Keratinocyte (primary cell): Measurements from ENCODE around the gene MEAF6. TPM values are rescaled to one million over a fixed set of nuclear protein-coding genes. Genes with fewer than 3 reads are reported as not detected.
"Not testable (repeated sequence)": the region's sequence is repeated elsewhere in the genome, so short reads cannot be mapped to it uniquely, and the experiment has no call there.

ENCODE experiments used
- DNase-seq: peaks from one replicate; pipeline ENCODE4 v3.0.0-alpha.2; 2011; ENCODE audit warnings: low read depth, missing footprints, low spot score
- FAIRE-seq: peaks from 2 replicates; lab custom pipeline; 2011; peaks lifted over from hg19 to GRCh38; lab: Jason Lieb, UNC
- H2AFZ ChIP-seq: 2 replicates; pipeline ENCODE4 v1.6.0; 2012; ENCODE audit warnings: low read length, control low read depth, inconsistent platforms; ENCODE audit not compliant: control insufficient read depth
- H3K27ac ChIP-seq: 2 replicates; pipeline ENCODE4 v1.5.1; 2011; ENCODE audit warnings: low read length; ENCODE audit not compliant: control insufficient read depth, insufficient read depth
- H3K27me3 ChIP-seq: 3 replicates; pipeline ENCODE4 v1.6.0; 2011; ENCODE audit warnings: low read length; ENCODE audit not compliant: control insufficient read depth, insufficient read depth; ENCODE audit errors: extremely low read depth
- H3K36me3 ChIP-seq, 2 experiments: 2 replicates in 1 of 2; 3 replicates in 1 of 2; pipeline ENCODE4 v1.5.1; 2011; ENCODE audit warnings: low read length in 2 of 2, mild to moderate bottlenecking in 1 of 2; ENCODE audit not compliant: control insufficient read depth in 2 of 2, insufficient read depth in 2 of 2; ENCODE audit errors: extremely low read depth in 1 of 2
- H3K4me1 ChIP-seq: 3 replicates; pipeline ENCODE4 v1.5.1; 2011; ENCODE audit warnings: low read length; ENCODE audit not compliant: control insufficient read depth, insufficient read depth; ENCODE audit errors: extremely low read depth
- H3K4me2 ChIP-seq: 3 replicates; pipeline ENCODE4 v1.6.0; 2011; ENCODE audit warnings: low read depth, low read length; ENCODE audit not compliant: control insufficient read depth, insufficient read depth; ENCODE audit errors: extremely low read depth
- H3K4me3 ChIP-seq, 3 experiments: fragments of 200-600 bp in 1 of 3; sonication (generic) in 1 of 3; 2 replicates in 2 of 3; 3 replicates in 1 of 3; pipeline ENCODE4 v1.5.1; 2011 to 2016; ENCODE audit warnings: low read length in 3 of 3, mild to moderate bottlenecking in 3 of 3, control low read depth in 2 of 3, inconsistent platforms in 1 of 3, low read depth in 1 of 3, mixed read lengths in 1 of 3, mixed run types in 1 of 3, moderate library complexity in 1 of 3; ENCODE audit not compliant: control insufficient read depth in 2 of 3, insufficient read depth in 2 of 3; ENCODE audit errors: extremely low read depth in 1 of 3
- H3K79me2 ChIP-seq: 2 replicates; pipeline ENCODE4 v1.6.0; 2012; ENCODE audit warnings: low read length; ENCODE audit not compliant: control insufficient read depth, insufficient read depth
- H3K9ac ChIP-seq: 3 replicates; pipeline ENCODE4 v1.6.0; 2011; ENCODE audit warnings: low read length; ENCODE audit not compliant: control insufficient read depth, insufficient read depth; ENCODE audit errors: extremely low read depth
- H3K9me1 ChIP-seq: 3 replicates; pipeline ENCODE4 v1.6.0; 2011; ENCODE audit warnings: low read length; ENCODE audit not compliant: control insufficient read depth, insufficient read depth; ENCODE audit errors: extremely low read depth
- H3K9me3 ChIP-seq: 2 replicates; pipeline ENCODE4 v1.5.1; 2012; ENCODE audit warnings: low read depth, low read length; ENCODE audit not compliant: control insufficient read depth
- H4K20me1 ChIP-seq: 3 replicates; pipeline ENCODE4 v1.6.0; 2011; ENCODE audit warnings: low read length; ENCODE audit not compliant: control insufficient read depth, insufficient read depth; ENCODE audit errors: extremely low read depth
- CTCF ChIP-seq, 3 experiments: IDR thresholded peaks in 1 of 3; conservative IDR thresholded peaks in 1 of 3; optimal IDR thresholded peaks in 1 of 3; 2 replicates in 2 of 3; 3 replicates in 1 of 3; pipeline versions ENCODE3 to v1.5.1; 2011; ENCODE audit warnings: low read length in 3 of 3, mild to moderate bottlenecking in 3 of 3, moderate library complexity in 2 of 3, control low read depth in 1 of 3, inconsistent platforms in 1 of 3; ENCODE audit not compliant: insufficient read depth in 2 of 3; ENCODE audit errors: extremely low read depth in 1 of 3
- EZH2 ChIP-seq: IDR thresholded peaks from one replicate; pipeline ENCODE4 v1.6.1; 2012; ENCODE audit warnings: inconsistent platforms, mild to moderate bottlenecking, low read length, moderate library complexity
- dilution Hi-C: fragments of 300-500 bp; cut with MboI; formaldehyde crosslinking; loops from one replicate; pipeline ENCODE4 v1.7.0; 2020; ENCODE audit warnings: low sequenced_read_pairs; ENCODE audit not compliant: extremely low pct_ligation_motif_present
- polyA plus RNA-seq, 5 experiments: library from polyadenylated mRNA; depleted of rRNA in 3 of 5; stranded (reverse) in 3 of 5; stranded (forward) in 1 of 5; unstranded in 1 of 5; fragments of >200 nt; gene quantifications; 1 replicate in 1 of 5; 2 replicates in 3 of 5; 3 replicates in 1 of 5; pipeline versions ENCODE4 v1.2.1 to v1.2.3, GENCODE V29; 2011 to 2012; ENCODE audit warnings: missing spikeins in 2 of 5, low read depth in 1 of 5, low replicate concordance in 1 of 5

MEAF6 gene
- polyA plus RNA-seq, 1 donor (not counting 4 experiments of a cell fraction or from before 2014, with no cell fraction given), result 51.9 TPM

DNA sequence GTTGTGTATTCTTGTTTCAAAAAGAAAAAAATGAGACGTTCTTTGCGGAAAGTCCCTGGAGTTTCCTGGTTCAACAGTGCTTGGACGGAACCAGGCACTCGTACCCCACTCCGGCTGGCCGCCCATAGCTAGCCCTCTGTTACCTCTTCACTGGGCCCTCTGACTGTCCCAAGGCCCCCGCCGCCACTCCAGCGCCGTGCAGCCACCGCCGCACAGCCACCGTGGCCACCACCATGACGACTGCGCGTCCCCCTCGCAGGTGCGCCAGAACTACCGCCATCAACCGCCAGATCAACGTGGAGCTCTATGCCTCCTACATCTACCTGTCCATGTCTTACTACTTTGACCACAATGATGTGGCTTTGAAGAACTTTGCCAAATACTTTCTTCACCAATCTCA lies 30.0 kb upstream of the MEAF6 start:
- peaks cover 17 to 33% of the 10 kb centered on the region in 2 experiments for H3K36me3 ChIP-seq
- dilution Hi-C loops, result no loop called here
- H4K20me1 ChIP-seq, result no peaks in the 10 kb centered on the region
- DNase-seq (no peak), FAIRE-seq (no peak)
- H3K79me2 ChIP-seq, result peaks cover 10% of the 10 kb centered on the region
- TF ChIP-seq CTCF (optimal IDR thresholded peaks at IDR 0.05 in 1 of 3, IDR thresholded peaks at IDR 0.05 in 1 of 3, conservative IDR thresholded peaks at IDR 0.05 in 1 of 3; ENCODE audit: extremely low read depth in 1 of 3, insufficient read depth in 2 of 3, low read length in 3 of 3) (no peak), EZH2 (no peak)
- H2AFZ ChIP-seq, result no peak overlapping the region
- H3K9me3 ChIP-seq, result no peaks in the 10 kb centered on the region
- H3K9me1 ChIP-seq, result no peaks in the 10 kb centered on the region
- no peak overlapping the region for H3K4me3 ChIP-seq
- no peak overlapping the region for H3K4me2 ChIP-seq
- H3K27me3 ChIP-seq, result no peaks in the 10 kb centered on the region
- no peak overlapping the region for H3K27ac ChIP-seq
- H3K4me1 ChIP-seq, result peaks cover 4% of the 10 kb centered on the region
- no peak overlapping the region for H3K9ac ChIP-seq

DNA sequence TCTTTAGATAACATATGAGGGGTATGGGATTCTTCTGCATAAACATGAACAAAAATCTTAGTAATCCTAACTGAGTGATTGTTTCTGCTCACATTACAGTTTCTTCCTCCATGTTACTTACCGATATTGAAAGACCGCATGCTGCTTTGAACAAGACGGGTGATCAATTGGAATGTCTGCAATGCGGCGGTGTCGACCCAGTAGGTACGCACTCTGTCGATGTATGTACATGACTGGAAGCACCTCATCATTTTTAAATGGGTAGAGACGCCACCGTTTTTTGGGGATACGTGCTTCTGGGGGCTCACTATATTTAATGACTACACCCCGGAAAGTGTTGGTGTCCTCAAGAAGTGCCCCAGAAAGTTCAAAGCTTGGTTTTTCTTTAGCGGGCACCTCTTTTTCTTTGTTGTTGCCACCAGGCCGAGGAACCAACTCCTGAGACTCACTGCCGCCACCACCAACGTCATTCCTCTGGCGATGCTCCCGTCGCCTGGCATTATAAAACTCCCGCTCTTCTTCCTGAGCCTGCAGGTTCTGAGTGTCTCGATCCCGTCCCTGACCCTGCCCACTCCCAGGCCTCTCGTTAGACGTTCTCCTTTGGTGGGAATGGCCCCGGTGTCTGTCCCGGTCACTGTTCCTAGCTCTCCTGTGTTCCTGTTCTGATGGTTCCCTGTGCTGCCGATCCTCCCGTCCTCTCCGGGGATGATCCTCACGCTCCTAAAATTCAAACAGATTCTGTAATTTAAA lies 25.6 kb upstream of the MEAF6 start:
- Histone ChIP-seq H3K27ac (no peak overlapping the region), H3K9me1 (no peaks in the 10 kb centered on the region), H2AFZ (no peak overlapping the region), H3K36me3 (peaks cover 22 to 23% of the 10 kb centered on the region in 2 experiments), H3K9ac (no peak overlapping the region), H3K4me1 (peaks cover 12% of the 10 kb centered on the region), H4K20me1 (no peaks in the 10 kb centered on the region), H3K4me3 (no peak overlapping the region), H3K27me3 (no peaks in the 10 kb centered on the region), H3K4me2 (no peak overlapping the region), H3K9me3 (no peaks in the 10 kb centered on the region), H3K79me2 (peaks cover 4% of the 10 kb centered on the region)
- dilution Hi-C loops, result no loop called here
- no peak for TF ChIP-seq EZH2
- no peak for TF ChIP-seq CTCF (optimal IDR thresholded peaks at IDR 0.05 in 1 of 3, IDR thresholded peaks at IDR 0.05 in 1 of 3, conservative IDR thresholded peaks at IDR 0.05 in 1 of 3; ENCODE audit: extremely low read depth in 1 of 3, insufficient read depth in 2 of 3, low read length in 3 of 3)
- no peak for FAIRE-seq
- DNase-seq, result no peak

- Histone ChIP-seq H3K4me1 (peaks cover 21% of the 10 kb centered on the region), H3K36me3 (peaks cover 16 to 23% of the 10 kb centered on the region in 2 experiments)
- H3K4me3 ChIP-seq, H3K9me1 ChIP-seq, H4K20me1 ChIP-seq, DNase-seq, H3K27me3 ChIP-seq, H3K9me3 ChIP-seq, FAIRE-seq, H2AFZ ChIP-seq, H3K4me2 ChIP-seq, H3K27ac ChIP-seq, H3K79me2 ChIP-seq, H3K9ac ChIP-seq, dilution Hi-C loops: not testable (repeated sequence)
Observed at GRCh38 chr1:37539154-37539553, 24.6 kb upstream of the MEAF6 start.
